Epithelial cell of proximal tubule (primary cell): ENCODE measurements around the gene DMD. TPM values are rescaled to one million over a fixed set of nuclear protein-coding genes. Genes with fewer than 3 reads are reported as not detected.

Experiments
- DNase-seq: peaks from one replicate; pipeline ENCODE4 v3.0.0-alpha.2; 2011; ENCODE audit warnings: low read depth
- H3K4me3 ChIP-seq: 2 replicates; pipeline ENCODE4 v1.5.1; 2011; ENCODE audit warnings: low read depth, mild to moderate bottlenecking, low read length
- CTCF ChIP-seq: conservative IDR thresholded peaks from 2 replicates; pipeline ENCODE4 v1.5.1; 2012; ENCODE audit warnings: low read depth, mild to moderate bottlenecking, low read length
- total RNA-seq: library from RNA; depleted of rRNA; stranded (reverse); fragments of >200 nt; gene quantifications from 2 replicates; pipeline ENCODE4 v1.2.3, GENCODE V29; 2015

The DMD gene
- total RNA-seq, 1 donor from 2014 or later: 1.3 TPM

- no peak overlapping the region for H3K4me3 ChIP-seq
- no peak for TF ChIP-seq CTCF
- no peak for DNase-seq
These were observed 2032.1 kb downstream of the DMD start for GRCh38 chrX:31179203-31179602.

DNA sequence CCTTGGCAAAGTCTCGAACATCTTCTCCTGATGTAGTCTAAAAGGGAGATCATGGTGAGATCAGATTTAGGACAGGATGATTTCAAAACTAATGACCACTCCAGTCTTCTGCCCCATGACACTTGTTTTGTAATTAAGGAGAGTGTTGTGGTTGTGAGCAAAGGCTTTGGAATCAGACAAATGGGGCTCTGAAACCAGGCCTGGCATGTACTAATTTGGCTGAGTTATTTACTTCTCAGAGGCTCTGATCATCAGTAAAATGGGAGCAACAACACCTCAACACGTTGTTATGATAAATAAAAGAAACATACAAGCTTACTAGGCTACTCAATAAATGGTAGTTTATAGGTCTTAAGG is 2032.6 kb downstream of the DMD start:
- H3K4me3 ChIP-seq: no peak overlapping the region
- no peak for TF ChIP-seq CTCF
- DNase-seq: no peak

DNA sequence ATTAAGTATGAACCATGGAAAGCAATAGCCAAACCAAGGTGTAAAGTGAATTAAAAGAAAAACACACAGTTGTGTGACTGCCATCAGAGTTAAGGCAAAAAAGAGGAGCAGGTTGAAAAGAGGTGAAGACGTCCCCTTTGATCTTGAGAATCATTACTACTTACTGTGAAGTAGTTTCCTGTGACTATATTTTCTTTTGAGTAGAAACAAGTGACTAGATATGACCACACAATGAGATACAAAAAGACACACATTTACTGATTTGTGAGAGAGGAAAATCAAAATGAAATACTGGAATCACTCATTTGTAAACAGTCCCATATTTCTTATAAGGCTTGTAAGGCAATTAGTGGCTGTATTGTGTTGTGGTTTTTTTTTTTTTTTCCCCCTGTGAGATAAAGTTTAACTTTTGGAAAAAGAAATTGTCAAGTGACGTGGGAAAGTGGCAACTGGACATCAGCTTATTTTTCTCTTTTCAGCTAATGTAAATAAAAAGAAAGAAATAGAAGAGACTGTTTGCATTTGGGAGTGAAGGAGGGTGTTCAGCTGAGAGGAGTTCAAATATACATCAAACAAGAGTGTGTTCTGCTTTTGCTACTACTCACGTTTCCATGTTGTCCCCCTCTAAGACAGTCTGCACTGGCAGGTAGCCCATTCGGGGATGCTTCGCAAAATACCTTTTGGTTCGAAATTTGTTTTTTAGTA is 2033.1 kb downstream of the DMD start:
- no peak for DNase-seq
- no peak overlapping the region for H3K4me3 ChIP-seq
- TF ChIP-seq CTCF: no peak

DNA sequence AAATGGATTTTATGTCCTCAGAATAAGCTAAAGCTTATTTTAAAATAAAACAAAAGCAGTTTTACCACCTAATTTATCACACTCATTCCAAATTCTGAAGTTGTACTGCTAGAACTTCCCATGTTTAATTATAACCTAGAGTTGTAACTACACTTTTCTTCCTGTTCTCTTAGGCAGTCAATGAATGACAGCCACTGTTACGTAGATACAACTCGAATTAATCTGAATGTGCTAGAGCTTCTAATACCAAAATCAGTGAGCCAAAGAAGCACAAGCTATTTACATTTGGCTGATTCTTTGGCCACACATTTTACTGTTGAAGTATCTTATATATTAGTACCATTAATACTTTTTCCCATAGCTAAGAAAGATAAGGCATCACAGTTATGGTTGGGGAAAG is 2040.6 kb downstream of the DMD start:
- TF ChIP-seq CTCF: no peak
- H3K4me3 ChIP-seq: no peak overlapping the region
- no peak for DNase-seq

DNA sequence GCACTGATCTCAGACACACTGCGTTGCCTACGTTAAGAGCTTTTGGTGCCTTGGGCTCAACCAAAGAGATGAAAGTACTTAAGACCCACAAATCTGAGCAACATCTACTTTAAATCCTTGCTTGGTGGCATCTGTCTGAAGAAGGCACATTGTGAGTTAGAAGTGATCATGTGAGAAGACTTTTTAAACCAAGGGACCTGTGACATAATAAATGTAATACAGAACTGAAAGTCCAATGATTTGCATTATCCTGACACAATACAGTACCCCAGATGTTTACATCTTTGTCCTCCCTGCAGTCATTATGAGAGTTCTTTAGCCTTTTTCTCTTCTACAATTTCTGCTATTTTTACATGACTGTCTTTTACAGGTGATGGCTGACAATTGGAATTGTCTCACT is 2042.8 kb downstream of the DMD start:
- H3K4me3 ChIP-seq: no peak overlapping the region
- DNase-seq: no peak
- no peak for TF ChIP-seq CTCF

- H3K4me3 ChIP-seq: no peak overlapping the region
- no peak for DNase-seq
- TF ChIP-seq CTCF: no peak
These were observed 2044.5 kb downstream of the DMD start for GRCh38 chrX:31166832-31167231.

DNA sequence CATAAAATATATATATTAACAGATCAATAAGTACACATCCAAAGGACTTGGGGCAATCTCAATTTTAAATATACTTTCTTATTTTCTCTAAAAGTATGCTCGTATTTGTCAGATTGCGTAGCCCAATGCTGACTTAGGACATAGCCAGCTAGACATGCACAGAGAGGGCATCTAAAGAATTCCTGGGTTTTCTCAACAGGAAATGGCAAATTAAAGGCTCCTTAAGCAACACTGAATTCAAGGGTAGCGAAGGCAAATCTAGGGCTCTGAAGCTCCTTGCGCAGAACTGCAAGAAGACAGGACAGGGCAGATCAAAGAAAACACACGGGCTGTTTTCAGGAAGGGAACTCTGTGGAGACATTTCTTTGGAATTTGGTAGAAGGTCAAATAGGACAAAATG is 2044.9 kb downstream of the DMD start:
- no peak for DNase-seq
- H3K4me3 ChIP-seq: no peak overlapping the region

More for the DNA sequence above, 2044.9 kb downstream of the DMD start:
- TF ChIP-seq CTCF: no peak
